Superior temporal gyrus (tissue), 1 donor: ENCODE results near the gene FKTN.
"Not testable (repeated sequence)": the region's sequence is repeated elsewhere in the genome, so short reads cannot be mapped to it uniquely, and the experiment has no call there.

Source experiments
- DNase-seq: peaks from one replicate; pipeline ENCODE4 v3.0.0-alpha.2; 2016; ENCODE audit errors: extremely low spot score

FKTN gene

GRCh38 chr9:105557804-105558610 lies at the start of gene FKTN:
Gene FKTN, plus strand, starts transcription at chr9:105558131. Its CDS starts 16,902 bp downstream, at chr9:105575033.
- peak; percentile 90 for DNase-seq

GRCh38 chr9:105508530-105508929 lies 49.4 kb upstream of the FKTN start:
- DNase-seq: peak; percentile 3

DNA sequence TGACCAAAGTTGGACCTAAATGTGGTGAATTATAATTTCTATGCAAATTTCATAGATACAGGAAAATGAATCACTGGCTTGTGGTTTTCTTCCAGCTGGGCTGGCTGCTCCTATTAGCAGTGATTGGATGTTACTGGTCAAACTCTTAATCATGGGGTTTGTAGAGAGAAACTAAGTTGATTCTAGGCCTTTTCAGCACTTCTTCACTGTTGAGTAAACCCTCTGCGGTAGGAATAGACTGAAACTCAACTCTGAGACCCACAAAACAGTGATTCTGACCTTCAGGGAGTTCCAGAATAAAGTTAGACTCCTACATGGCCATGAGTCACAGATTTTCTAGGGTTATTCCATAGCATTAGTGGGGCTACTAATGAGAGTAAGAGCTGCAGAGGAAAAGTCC lies 47.9 kb upstream of the FKTN start:
- peak; percentile 2 for DNase-seq

DNA sequence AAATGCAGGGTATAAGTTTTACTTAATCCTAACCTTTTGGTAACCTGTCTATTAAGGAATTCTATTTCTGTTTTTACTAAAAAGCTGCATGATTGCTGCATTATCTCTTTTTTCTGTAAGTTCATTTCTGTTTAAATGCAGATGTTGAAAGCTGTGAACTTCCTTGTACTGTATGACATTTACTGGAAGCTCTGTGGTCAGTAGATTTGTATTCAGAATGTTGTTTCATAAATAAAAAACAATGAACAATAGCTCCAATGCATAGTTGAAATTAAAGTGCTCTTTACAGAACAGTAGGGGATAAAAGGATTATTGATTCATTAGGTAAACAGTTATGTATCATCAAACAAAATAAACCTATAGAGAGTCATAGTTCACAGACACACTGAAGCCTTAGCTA lies 46.5 kb upstream of the FKTN start:
- peak; percentile 6 for DNase-seq

DNA sequence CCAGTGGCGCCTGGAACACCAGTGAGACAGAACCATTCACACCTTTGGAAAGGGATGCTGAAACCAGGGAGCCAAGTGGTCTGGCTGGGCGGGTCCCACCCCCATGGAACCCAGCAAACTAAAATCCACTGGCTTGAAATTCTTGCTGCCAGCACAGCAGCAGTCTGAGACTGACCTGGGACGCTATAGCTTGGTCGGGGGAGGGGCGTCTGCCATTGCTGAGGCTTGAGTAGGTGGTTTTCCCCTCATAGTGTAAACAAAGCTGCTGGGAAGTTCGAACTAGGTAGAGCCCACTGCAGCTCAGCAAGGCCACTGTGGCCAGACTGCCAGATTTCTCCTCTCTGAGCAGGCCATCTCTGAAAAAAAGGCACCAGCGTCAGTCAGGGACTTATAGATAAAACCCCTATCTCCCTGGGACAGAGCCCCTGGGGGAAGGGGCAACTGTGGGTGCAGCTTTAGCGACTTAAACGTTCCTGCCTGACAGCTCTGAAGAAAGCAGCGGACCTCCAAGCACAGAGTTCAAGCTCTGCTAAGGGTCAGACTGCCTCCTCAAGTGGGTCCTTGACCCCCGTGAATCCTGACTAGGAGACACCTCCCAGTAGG lies 42.0 kb upstream of the FKTN start:
- DNase-seq: no peak

- not testable (repeated sequence) for DNase-seq
These were observed 38.1 kb upstream of the FKTN start for GRCh38 chr9:105519710-105520369.

- not testable (repeated sequence) for DNase-seq
These were observed 36.9 kb upstream of the FKTN start for GRCh38 chr9:105520992-105521391.

GRCh38 chr9:105522618-105523385 lies 35.1 kb upstream of the FKTN start:
- not testable (repeated sequence) for DNase-seq

DNA sequence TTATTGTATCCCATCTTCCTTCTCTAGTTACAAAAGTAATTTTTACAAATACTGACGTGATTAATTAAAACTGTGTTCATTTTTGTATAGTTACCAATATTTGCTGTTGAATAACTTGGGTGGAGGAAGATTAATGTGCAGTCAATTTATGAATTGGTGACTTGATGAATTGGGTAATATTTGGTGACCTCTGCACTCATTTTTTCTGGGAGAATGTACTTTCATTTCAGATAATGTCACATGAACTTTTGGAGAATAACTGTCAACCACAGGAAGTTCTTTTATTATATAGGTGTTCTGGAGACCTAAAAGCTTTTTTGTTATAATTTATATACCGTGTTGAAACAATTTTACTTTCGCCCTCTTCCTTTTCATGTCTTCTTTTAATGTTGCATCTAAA lies 26.4 kb upstream of the FKTN start:
- DNase-seq: no peak

DNA sequence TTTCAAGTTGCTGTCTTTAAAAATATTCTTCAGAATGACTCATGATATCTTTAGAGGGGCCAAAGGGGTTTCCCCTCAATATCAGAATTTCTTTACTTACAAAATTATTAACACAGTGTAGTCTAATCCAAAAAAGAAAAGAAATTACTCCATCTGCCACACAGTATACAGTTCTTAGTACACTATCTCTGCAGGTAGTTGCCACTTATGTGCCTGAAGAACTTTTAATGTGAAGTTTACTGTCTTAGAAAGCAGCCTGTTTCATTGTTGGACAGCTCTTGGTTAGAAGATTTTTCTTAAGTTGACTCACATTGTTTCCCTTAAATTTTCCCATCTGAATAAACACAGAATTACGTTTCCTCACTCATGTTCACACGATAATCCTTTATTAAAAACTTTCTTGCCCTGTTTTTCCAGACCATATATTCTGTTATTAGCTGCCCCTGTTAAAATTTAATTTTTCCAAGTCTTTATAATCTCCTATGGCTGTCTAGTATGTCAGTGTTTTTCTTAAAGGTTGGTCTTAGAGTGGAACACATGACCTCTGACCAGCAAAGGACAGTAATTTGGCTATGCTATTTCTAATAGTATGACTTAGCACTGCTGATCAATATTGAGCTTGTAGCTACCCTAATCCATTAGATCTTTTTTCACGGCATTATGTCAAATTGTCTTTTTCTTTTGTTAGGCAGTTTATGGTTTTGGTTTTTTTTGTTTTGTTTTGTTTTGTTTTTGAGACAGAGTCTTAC lies 21.8 kb upstream of the FKTN start:
- DNase-seq: no peak

- peak; percentile 2 for DNase-seq
These were observed 18.5 kb upstream of the FKTN start for GRCh38 chr9:105539452-105539851.

- no peak for DNase-seq
These were observed 16.1 kb upstream of the FKTN start for GRCh38 chr9:105541838-105542237.

DNA sequence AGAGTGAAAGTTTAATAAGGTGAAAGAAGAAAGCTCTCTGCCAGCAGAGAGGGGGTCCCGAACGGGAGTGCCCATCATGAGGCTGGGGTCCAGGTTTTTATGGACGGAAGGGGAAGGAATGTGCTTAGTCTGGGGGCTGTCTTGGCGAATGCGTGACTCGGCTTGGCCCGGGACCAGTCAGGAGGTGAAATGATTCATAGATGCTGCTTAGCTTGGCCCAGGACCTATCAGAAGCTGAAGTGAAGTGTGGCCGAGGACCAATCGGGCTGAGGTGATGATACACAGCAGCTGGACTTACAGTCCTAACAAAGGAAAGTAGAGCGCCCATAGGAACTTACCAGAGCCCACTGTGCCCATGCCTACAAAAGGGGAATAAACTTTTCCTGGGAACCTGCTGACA lies 3.9 kb upstream of the FKTN start:
- no peak for DNase-seq

GRCh38 chr9:105572455-105572854 lies 14.5 kb downstream of the FKTN start:
- no peak for DNase-seq

DNA sequence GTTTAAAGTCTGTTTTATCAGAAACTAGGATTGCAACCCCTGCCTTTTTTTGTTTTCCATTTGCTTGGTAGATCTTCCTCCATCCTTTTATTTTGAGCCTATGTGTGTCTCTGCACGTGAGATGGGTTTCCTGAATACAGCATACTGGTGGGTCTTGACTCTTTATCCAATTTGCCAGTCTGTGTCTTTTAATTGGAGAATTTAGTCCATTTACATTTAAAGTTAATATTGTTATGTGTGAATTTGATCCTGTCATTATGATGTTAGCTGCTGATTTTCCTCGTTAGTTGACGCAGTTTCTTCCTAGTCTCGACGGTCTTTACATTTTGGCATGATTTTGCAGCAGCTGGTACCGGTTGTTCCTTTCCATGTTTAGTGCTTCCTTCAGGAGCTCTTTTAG lies 22.0 kb downstream of the FKTN start:
- not testable (repeated sequence) for DNase-seq

GRCh38 chr9:105581550-105581949 lies 23.6 kb downstream of the FKTN start:
- not testable (repeated sequence) for DNase-seq

GRCh38 chr9:105593145-105593544 lies 35.2 kb downstream of the FKTN start:
- no peak for DNase-seq

- peak; percentile 83 for DNase-seq
These were observed 51.0 kb downstream of the FKTN start for GRCh38 chr9:105608721-105609598.

GRCh38 chr9:105621001-105621400 lies 63.1 kb downstream of the FKTN start:
- peak; percentile 67 for DNase-seq

DNA sequence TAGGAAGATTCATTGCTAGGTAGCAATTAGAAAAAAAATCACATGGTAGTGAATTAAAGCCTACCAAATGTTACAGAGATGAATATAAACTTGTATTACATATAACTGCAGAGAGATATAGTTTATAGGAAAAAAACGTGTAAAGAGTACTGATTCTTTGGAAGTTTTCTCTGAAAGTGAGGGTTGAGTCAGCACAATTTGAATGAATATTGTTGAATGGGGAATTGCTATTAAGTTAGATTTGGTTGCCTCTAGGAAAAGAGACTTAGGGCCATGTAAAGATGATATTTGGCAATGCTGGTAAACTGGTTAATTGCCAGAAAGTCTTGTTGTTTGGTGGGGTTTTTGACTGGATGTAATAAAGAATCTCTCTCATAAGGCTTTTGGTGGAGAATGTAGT lies 67.2 kb downstream of the FKTN start:
- DNase-seq: no peak
